MCF 10A (cell line): ENCODE results near the gene UBE2Q1. TPM values are rescaled to one million over a fixed set of nuclear protein-coding genes. Genes with fewer than 3 reads are reported as not detected.
A peak's percentile ranks its signal among the peaks of the same experiment; 100 is the strongest.
"Not testable (repeated sequence)": the region's sequence is repeated elsewhere in the genome, so short reads cannot be mapped to it uniquely, and the experiment has no call there.

ENCODE experiments used
- BruUV-seq: library from RNA; stranded (reverse); fragments of 400-500 nt; replicated peaks from 2 replicates; lab custom pipeline; 2021; lab: Mats Ljungman, UMichigan
- CTCF ChIA-PET: fragments of 300-600 bp; sonication (Branson Sonifier 250); formaldehyde crosslinking; extraction: SDS; loops from one replicate; lab custom pipeline; 2021; ENCODE audit warnings: antibody characterized with exemption, inconsistent platforms; lab: Yijun Ruan, JAX
- POLR2A ChIA-PET: fragments of 300-600, 350-650 bp; sonication (Branson Sonifier 250); formaldehyde crosslinking; extraction: SDS; loops from one replicate; lab custom pipeline; 2020; ENCODE audit warnings: antibody characterized with exemption, inconsistent platforms; lab: Yijun Ruan, JAX
- DNase-seq: peaks from one replicate; pipeline ENCODE4 v3.0.0-alpha.2; 2018; ENCODE audit not compliant: unreplicated experiment
- H3K27ac Mint-ChIP-seq: one replicate; pipeline ENCODE4 v1.8.0; 2022; ENCODE audit warnings: mild to moderate bottlenecking, low read depth, mixed read lengths; ENCODE audit not compliant: unreplicated experiment
- H3K27me3 Mint-ChIP-seq: one replicate; pipeline ENCODE4 v1.8.0; 2022; ENCODE audit warnings: mixed read lengths; ENCODE audit not compliant: insufficient read depth, unreplicated experiment
- H3K36me3 Mint-ChIP-seq: one replicate; pipeline ENCODE4 v1.8.0; 2022; ENCODE audit warnings: mild to moderate bottlenecking, moderate library complexity, mixed read lengths; ENCODE audit not compliant: insufficient read depth, unreplicated experiment
- H3K4me1 Mint-ChIP-seq: one replicate; pipeline ENCODE4 v1.8.0; 2022; ENCODE audit warnings: mixed read lengths; ENCODE audit not compliant: insufficient read depth, unreplicated experiment
- H3K4me3 Mint-ChIP-seq: one replicate; pipeline ENCODE4 v1.8.0; 2022; ENCODE audit warnings: mild to moderate bottlenecking, moderate library complexity, mixed read lengths; ENCODE audit not compliant: unreplicated experiment
- H3K9me3 Mint-ChIP-seq: one replicate; pipeline ENCODE4 v1.8.0; 2022; ENCODE audit warnings: mixed read lengths; ENCODE audit not compliant: unreplicated experiment
- CTCF ChIP-seq: fragments of 200-600 bp; IDR thresholded peaks from one replicate; pipeline ENCODE4 v1.8.0; 2022; ENCODE audit warnings: antibody characterized with exemption, mild to moderate bottlenecking; ENCODE audit not compliant: unreplicated experiment
- intact Hi-C: fragments of 100-400 bp; cut with micrococcal nuclease; formaldehyde crosslinking; loops from 2 replicates; pipeline ENCODE4 v1.14.1; 2022
- total RNA-seq: library from RNA; stranded (reverse); gene quantifications from 2 replicates; pipeline ENCODE4 v1.2.3, GENCODE V29; 2022

The UBE2Q1 gene
- total RNA-seq, 1 experiment from 2014 or later: 111 TPM

- peaks cover 7% of the 10 kb centered on the region for H3K9me3 Mint-ChIP-seq
These were observed 18.7 kb downstream of the UBE2Q1 start for GRCh38 chr1:154539486-154540483.

GRCh38 chr1:154536570-154536969, 21.9 kb downstream of the UBE2Q1 start:
- CTCF ChIA-PET: interaction anchor here (0.6 to 1.0 kb wide), 3 partner anchors 43 to 404 kb away, joined by 3 read pairs; no protein-coding TSS in a partner anchor

More at GRCh38 chr1:154539486-154540483, 18.7 kb downstream of the UBE2Q1 start:
- no peak for DNase-seq
- no TSS peak for BruUV-seq
- Mint-ChIP-seq H3K4me3 (no peak overlapping the region), H3K27me3 (peaks cover 77% of the 10 kb centered on the region), H3K36me3 (no peaks in the 10 kb centered on the region), H3K27ac (no peak overlapping the region), H3K4me1 (no peaks in the 10 kb centered on the region)
- TF ChIP-seq CTCF: no peak
- ChIA-PET CTCF (interaction anchor here (0.6 to 1.8 kb wide), 3 partner anchors 10 to 339 kb away, joined by 3 to 6 read pairs (median 5); no protein-coding TSS in a partner anchor), POLR2A (interaction anchor here (0.7 to 1.4 kb wide), 3 partner anchors 17 to 404 kb away, joined by 3 to 5 read pairs (median 5); no protein-coding TSS in a partner anchor)
- intact Hi-C loops: loop anchor here (10.0 kb wide), 1 partner anchor 355 kb away; no protein-coding TSS in a partner anchor

GRCh38 chr1:154533952-154534844, 24.3 kb downstream of the UBE2Q1 start:
- H3K9me3 Mint-ChIP-seq: peaks cover 7% of the 10 kb centered on the region
- no peak overlapping the region for H3K27ac Mint-ChIP-seq
- peak; percentile 81 for TF ChIP-seq CTCF
- intact Hi-C loops: loop anchor here (1.0 kb wide), 1 partner anchor 344 kb away; no protein-coding TSS in a partner anchor
- no TSS peak for BruUV-seq
- DNase-seq: peak; percentile 76
- no peak overlapping the region for H3K4me3 Mint-ChIP-seq
- CTCF ChIA-PET: interaction anchor here (0.6 to 3.4 kb wide), 18 partner anchors 8 to 1134 kb away, joined by 3 to 20 read pairs (median 4); no protein-coding TSS in a partner anchor
- H3K4me1 Mint-ChIP-seq: no peaks in the 10 kb centered on the region
- peaks cover 40% of the 10 kb centered on the region for H3K27me3 Mint-ChIP-seq
- H3K36me3 Mint-ChIP-seq: no peaks in the 10 kb centered on the region
- POLR2A ChIA-PET: interaction anchor here (0.9 to 1.3 kb wide), 3 partner anchors 9 to 551 kb away, joined by 3 to 4 read pairs (median 4); no protein-coding TSS in a partner anchor

More at GRCh38 chr1:154536570-154536969, 21.9 kb downstream of the UBE2Q1 start:
- POLR2A ChIA-PET: no interaction called here
- BruUV-seq: no TSS peak
- TF ChIP-seq CTCF: no peak
- DNase-seq: no peak
- Mint-ChIP-seq H3K9me3 (peaks cover 7% of the 10 kb centered on the region), H3K27ac (no peak overlapping the region), H3K27me3 (peaks cover 64% of the 10 kb centered on the region), H3K4me3 (no peak overlapping the region), H3K36me3 (no peaks in the 10 kb centered on the region), H3K4me1 (no peaks in the 10 kb centered on the region)
- intact Hi-C loops: no loop called here

- H3K36me3 Mint-ChIP-seq, DNase-seq, BruUV-seq, H3K27ac Mint-ChIP-seq, H3K4me3 Mint-ChIP-seq, intact Hi-C loops, H3K4me1 Mint-ChIP-seq, H3K9me3 Mint-ChIP-seq: not testable (repeated sequence)
- POLR2A ChIA-PET: interaction anchor here (0.6 to 0.9 kb wide), 2 partner anchors 15 to 553 kb away, joined by 3 read pairs; no protein-coding TSS in a partner anchor
- CTCF ChIA-PET: interaction anchor here (0.6 to 0.9 kb wide), 2 partner anchors 10 to 26 kb away, joined by 3 read pairs; no protein-coding TSS in a partner anchor
- peaks cover 28% of the 10 kb centered on the region for H3K27me3 Mint-ChIP-seq
These were observed 26.5 kb downstream of the UBE2Q1 start for GRCh38 chr1:154531950-154532349.
